ENCODE measurements around the gene PSMB2.

PSMB2 gene

GRCh38 chr1:35666216-35666615 lies 24.9 kb upstream of the PSMB2 start:
- Histone ChIP-seq H3K9ac (ENCODE audit: low read depth, low read length) (no peak overlapping the region), H3K27ac (ENCODE audit: low read depth, low read length) (no peak overlapping the region), H3K4me1 (ENCODE audit: control insufficient read depth, insufficient read depth, low read length) (peaks cover 6% of the 10 kb centered on the region; the same call in 1 of the 2 replicates), H3K4me3 (ENCODE audit: low read depth, low read length) (no peak overlapping the region), H3K36me3 (ENCODE audit: control insufficient read depth, insufficient read depth, low read length) (no peaks in the 10 kb centered on the region), H3K27me3 (ENCODE audit: control insufficient read depth, insufficient read depth, low read length) (no peaks in the 10 kb centered on the region; the same call in 1 of the 2 replicates), H3K9me3 (ENCODE audit: control insufficient read depth, insufficient read depth, low read length) (no peaks in the 10 kb centered on the region)

DNA sequence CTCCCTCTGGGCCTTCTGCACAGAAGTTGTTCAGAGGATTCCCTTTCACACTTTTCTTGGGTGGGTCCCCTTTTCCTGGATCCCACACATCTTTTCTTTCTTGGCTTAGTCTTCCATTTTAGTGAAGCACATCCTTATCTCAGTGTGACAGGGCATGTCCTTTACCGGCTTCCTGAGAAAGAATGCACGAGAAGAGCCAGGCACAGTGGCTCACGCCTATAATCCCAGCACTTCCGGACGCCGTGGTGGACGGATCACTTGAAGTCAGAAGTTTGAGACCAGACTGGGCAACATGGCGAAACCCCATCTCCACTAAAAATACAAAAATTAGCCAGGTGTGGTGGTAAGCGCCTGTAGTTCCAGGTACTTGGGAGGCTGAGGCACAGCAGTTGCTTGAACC lies 22.1 kb upstream of the PSMB2 start:
- no peak overlapping the region for H3K4me3 ChIP-seq (ENCODE audit: low read depth, low read length)
- H3K27me3 ChIP-seq (ENCODE audit: control insufficient read depth, insufficient read depth, low read length): no peaks in the 10 kb centered on the region
- no peaks in the 10 kb centered on the region for H3K36me3 ChIP-seq (ENCODE audit: control insufficient read depth, insufficient read depth, low read length)
- H3K27ac ChIP-seq (ENCODE audit: low read depth, low read length): no peak overlapping the region
- H3K4me1 ChIP-seq (ENCODE audit: control insufficient read depth, insufficient read depth, low read length): peaks cover 6% of the 10 kb centered on the region; the same call in 1 of the 2 replicates
- H3K9ac ChIP-seq (ENCODE audit: low read depth, low read length): no peak overlapping the region
- no peaks in the 10 kb centered on the region for H3K9me3 ChIP-seq (ENCODE audit: control insufficient read depth, insufficient read depth, low read length)

DNA sequence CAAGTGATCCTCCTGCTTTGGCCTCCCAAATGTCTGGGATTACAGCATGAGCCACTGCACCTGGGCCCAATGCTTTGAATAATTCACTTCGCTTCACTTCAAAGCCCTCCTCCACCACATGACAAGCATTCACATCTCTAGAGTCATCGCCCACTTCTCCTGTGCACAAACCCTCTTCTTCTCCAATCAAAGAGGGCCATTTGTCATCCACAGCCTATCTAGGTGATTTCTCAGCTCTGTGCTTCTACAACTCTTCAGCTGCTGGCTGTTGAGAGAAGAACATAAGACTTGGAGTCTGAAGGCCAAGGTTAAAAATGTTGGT lies 20.1 kb upstream of the PSMB2 start:
- H3K4me1 ChIP-seq (ENCODE audit: control insufficient read depth, insufficient read depth, low read length): no peaks in the 10 kb centered on the region
- no peaks in the 10 kb centered on the region for H3K9me3 ChIP-seq (ENCODE audit: control insufficient read depth, insufficient read depth, low read length)

GRCh38 chr1:35660581-35661473 lies 19.5 kb upstream of the PSMB2 start:
- H3K9ac ChIP-seq (ENCODE audit: low read depth, low read length): no peak overlapping the region
- no peak overlapping the region for H3K27ac ChIP-seq (ENCODE audit: low read depth, low read length)
- H3K27me3 ChIP-seq (ENCODE audit: control insufficient read depth, insufficient read depth, low read length): no peaks in the 10 kb centered on the region
- no peaks in the 10 kb centered on the region for H3K4me1 ChIP-seq (ENCODE audit: control insufficient read depth, insufficient read depth, low read length)
- no peaks in the 10 kb centered on the region for H3K9me3 ChIP-seq (ENCODE audit: control insufficient read depth, insufficient read depth, low read length)
- H3K36me3 ChIP-seq (ENCODE audit: control insufficient read depth, insufficient read depth, low read length): no peaks in the 10 kb centered on the region
- no peak overlapping the region for H3K4me3 ChIP-seq (ENCODE audit: low read depth, low read length)

More for the DNA sequence above, 20.1 kb upstream of the PSMB2 start:
- Histone ChIP-seq H3K27me3 (ENCODE audit: control insufficient read depth, insufficient read depth, low read length) (no peaks in the 10 kb centered on the region), H3K27ac (ENCODE audit: low read depth, low read length) (no peak overlapping the region), H3K36me3 (ENCODE audit: control insufficient read depth, insufficient read depth, low read length) (no peaks in the 10 kb centered on the region), H3K9ac (ENCODE audit: low read depth, low read length) (no peak overlapping the region), H3K4me3 (ENCODE audit: low read depth, low read length) (no peak overlapping the region)

GRCh38 chr1:35659589-35659988 lies 18.3 kb upstream of the PSMB2 start:
- no peak overlapping the region for H3K27ac ChIP-seq (ENCODE audit: low read depth, low read length)
- no peaks in the 10 kb centered on the region for H3K27me3 ChIP-seq (ENCODE audit: control insufficient read depth, insufficient read depth, low read length)
- no peaks in the 10 kb centered on the region for H3K36me3 ChIP-seq (ENCODE audit: control insufficient read depth, insufficient read depth, low read length)
- H3K4me1 ChIP-seq (ENCODE audit: control insufficient read depth, insufficient read depth, low read length): no peaks in the 10 kb centered on the region
- no peak overlapping the region for H3K9ac ChIP-seq (ENCODE audit: low read depth, low read length)
- H3K4me3 ChIP-seq (ENCODE audit: low read depth, low read length): no peak overlapping the region
- no peaks in the 10 kb centered on the region for H3K9me3 ChIP-seq (ENCODE audit: control insufficient read depth, insufficient read depth, low read length)

DNA sequence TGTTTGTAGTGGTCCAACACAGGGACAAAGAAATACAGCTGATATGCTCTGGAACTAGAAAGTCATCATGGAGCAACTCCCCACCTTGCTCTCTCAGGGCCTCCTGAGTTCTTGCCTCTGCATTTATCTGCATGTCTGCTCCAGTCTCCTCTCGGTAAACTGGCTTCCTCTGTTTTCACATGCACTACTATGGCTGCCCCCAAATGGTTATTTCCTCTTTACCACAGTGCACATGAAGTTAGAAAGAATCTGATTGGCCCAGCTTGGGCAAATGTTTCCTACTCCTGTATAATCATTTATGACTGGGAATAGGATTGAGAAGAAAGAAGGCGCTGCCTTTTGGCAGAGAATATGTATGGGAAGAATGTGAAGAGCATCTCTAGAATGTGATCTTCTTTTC lies 16.5 kb upstream of the PSMB2 start:
- Histone ChIP-seq H3K4me3 (ENCODE audit: low read depth, low read length) (no peak overlapping the region), H3K27me3 (ENCODE audit: control insufficient read depth, insufficient read depth, low read length) (no peaks in the 10 kb centered on the region), H3K9me3 (ENCODE audit: control insufficient read depth, insufficient read depth, low read length) (no peaks in the 10 kb centered on the region), H3K36me3 (ENCODE audit: control insufficient read depth, insufficient read depth, low read length) (no peaks in the 10 kb centered on the region), H3K4me1 (ENCODE audit: control insufficient read depth, insufficient read depth, low read length) (no peaks in the 10 kb centered on the region), H3K27ac (ENCODE audit: low read depth, low read length) (no peak overlapping the region), H3K9ac (ENCODE audit: low read depth, low read length) (no peak overlapping the region)

GRCh38 chr1:35656863-35657232 lies 15.5 kb upstream of the PSMB2 start:
- Histone ChIP-seq H3K36me3 (ENCODE audit: control insufficient read depth, insufficient read depth, low read length) (no peaks in the 10 kb centered on the region), H3K9ac (ENCODE audit: low read depth, low read length) (no peak overlapping the region), H3K4me3 (ENCODE audit: low read depth, low read length) (no peak overlapping the region), H3K27ac (ENCODE audit: low read depth, low read length) (no peak overlapping the region), H3K27me3 (ENCODE audit: control insufficient read depth, insufficient read depth, low read length) (no peaks in the 10 kb centered on the region), H3K9me3 (ENCODE audit: control insufficient read depth, insufficient read depth, low read length) (no peaks in the 10 kb centered on the region), H3K4me1 (ENCODE audit: control insufficient read depth, insufficient read depth, low read length) (no peaks in the 10 kb centered on the region)

- H3K9me3 ChIP-seq (ENCODE audit: control insufficient read depth, insufficient read depth, low read length): no peaks in the 10 kb centered on the region
- no peaks in the 10 kb centered on the region for H3K4me1 ChIP-seq (ENCODE audit: control insufficient read depth, insufficient read depth, low read length)
- H3K4me3 ChIP-seq (ENCODE audit: low read depth, low read length): no peak overlapping the region
- no peak overlapping the region for H3K27ac ChIP-seq (ENCODE audit: low read depth, low read length)
- no peaks in the 10 kb centered on the region for H3K36me3 ChIP-seq (ENCODE audit: control insufficient read depth, insufficient read depth, low read length)
- H3K27me3 ChIP-seq (ENCODE audit: control insufficient read depth, insufficient read depth, low read length): no peaks in the 10 kb centered on the region
- no peak overlapping the region for H3K9ac ChIP-seq (ENCODE audit: low read depth, low read length)
These were observed 15.0 kb upstream of the PSMB2 start for GRCh38 chr1:35656148-35656862.

- Histone ChIP-seq H3K36me3 (ENCODE audit: control insufficient read depth, insufficient read depth, low read length) (no peaks in the 10 kb centered on the region), H3K27me3 (ENCODE audit: control insufficient read depth, insufficient read depth, low read length) (no peaks in the 10 kb centered on the region), H3K27ac (ENCODE audit: low read depth, low read length) (no peak overlapping the region), H3K4me3 (ENCODE audit: low read depth, low read length) (no peak overlapping the region), H3K9me3 (ENCODE audit: control insufficient read depth, insufficient read depth, low read length) (no peaks in the 10 kb centered on the region), H3K9ac (ENCODE audit: low read depth, low read length) (no peak overlapping the region), H3K4me1 (ENCODE audit: control insufficient read depth, insufficient read depth, low read length) (no peaks in the 10 kb centered on the region)
These were observed 13.9 kb upstream of the PSMB2 start for GRCh38 chr1:35655196-35655595.

DNA sequence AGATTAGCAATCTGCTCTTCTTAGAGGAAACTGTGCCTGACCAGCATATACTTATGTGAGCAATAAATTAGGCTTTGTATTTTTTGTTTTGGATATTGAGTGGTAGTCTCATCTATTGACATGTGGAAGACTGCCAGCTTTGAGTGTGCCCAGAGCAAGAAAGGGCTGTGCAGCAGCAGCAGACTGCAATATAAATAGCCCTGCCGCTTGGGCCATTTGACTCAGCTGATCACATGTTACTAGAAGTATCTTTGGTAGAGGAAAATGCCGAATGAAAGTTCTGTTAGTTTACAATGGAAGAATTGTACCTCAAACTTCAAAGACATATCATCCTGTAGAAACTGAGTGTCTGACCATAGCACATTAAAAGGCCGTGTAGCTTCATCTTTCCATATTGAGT lies 9.1 kb upstream of the PSMB2 start:
- Histone ChIP-seq H3K27me3 (ENCODE audit: control insufficient read depth, insufficient read depth, low read length) (no peaks in the 10 kb centered on the region), H3K9ac (ENCODE audit: low read depth, low read length) (no peak overlapping the region), H3K27ac (ENCODE audit: low read depth, low read length) (no peak overlapping the region), H3K36me3 (ENCODE audit: control insufficient read depth, insufficient read depth, low read length) (no peaks in the 10 kb centered on the region), H3K9me3 (ENCODE audit: control insufficient read depth, insufficient read depth, low read length) (no peaks in the 10 kb centered on the region), H3K4me1 (ENCODE audit: control insufficient read depth, insufficient read depth, low read length) (no peaks in the 10 kb centered on the region), H3K4me3 (ENCODE audit: low read depth, low read length) (no peak overlapping the region)

DNA sequence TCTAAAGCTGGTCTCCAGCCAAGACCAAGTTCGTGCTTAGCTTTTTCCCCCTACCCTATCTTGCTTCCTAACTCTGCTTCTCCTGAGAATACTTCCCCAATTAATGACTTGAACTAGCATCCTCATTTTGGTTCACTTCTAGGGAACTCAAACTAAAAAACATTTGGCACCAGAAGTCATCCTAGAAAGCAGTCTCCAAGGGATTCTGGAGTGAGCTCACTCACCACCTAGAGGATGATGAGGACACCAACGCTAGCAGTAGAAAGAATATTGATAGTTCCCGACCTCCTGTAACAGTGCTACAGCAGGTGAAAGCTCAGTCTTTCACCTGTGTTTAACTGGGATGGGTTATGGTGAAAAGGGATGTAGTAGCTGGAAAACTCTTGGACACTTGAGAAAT lies 4.7 kb upstream of the PSMB2 start:
- no peak overlapping the region for H3K27ac ChIP-seq (ENCODE audit: low read depth, low read length)
- no peaks in the 10 kb centered on the region for H3K27me3 ChIP-seq (ENCODE audit: control insufficient read depth, insufficient read depth, low read length)
- H3K36me3 ChIP-seq (ENCODE audit: control insufficient read depth, insufficient read depth, low read length): no peaks in the 10 kb centered on the region
- H3K4me3 ChIP-seq (ENCODE audit: low read depth, low read length): no peak overlapping the region
- H3K9me3 ChIP-seq (ENCODE audit: control insufficient read depth, insufficient read depth, low read length): no peaks in the 10 kb centered on the region
- H3K4me1 ChIP-seq (ENCODE audit: control insufficient read depth, insufficient read depth, low read length): no peaks in the 10 kb centered on the region
- H3K9ac ChIP-seq (ENCODE audit: low read depth, low read length): no peak overlapping the region

All from HUES48 (cell line).